Measurements from ENCODE around the gene MALRD1. TPM values are rescaled to one million over a fixed set of nuclear protein-coding genes. Genes with fewer than 3 reads are reported as not detected.
A peak's percentile ranks its signal among the peaks of the same experiment; 100 is the strongest.

MALRD1 gene
- total RNA-seq, 6 experiments from 2014 or later: 0.29 to 0.49 (median 0.34) TPM; not detected in 2

DNA sequence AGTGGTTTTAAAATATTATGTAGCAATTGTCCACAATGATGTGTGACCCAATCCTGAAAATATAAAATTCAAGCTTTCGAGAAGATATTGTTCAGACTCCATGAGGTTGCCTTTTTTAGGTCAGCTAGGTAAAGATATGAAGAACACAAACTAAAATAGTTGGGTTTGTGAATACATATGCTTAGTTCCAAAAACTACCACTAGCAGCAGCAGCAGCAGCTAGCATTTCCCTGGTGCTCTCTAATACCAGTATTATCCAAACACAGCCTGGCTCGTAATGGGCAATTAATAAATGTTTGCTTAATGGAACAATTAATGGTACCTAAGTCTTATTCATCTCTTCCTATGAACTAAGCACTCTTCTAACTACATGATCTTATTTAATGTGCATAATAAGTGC, 362.5 kb downstream of the MALRD1 start:
- 45% methylated on average over 2 of the region's 2 CpGs for WGBS (ENCODE audit: insufficient coverage, low coverage, low lambda C conversion rate, missing lambda C conversion rate)
- peaks cover 0 to 4% (median 0%) of the 10 kb centered on the region in 4 donors for H3K4me1 ChIP-seq
- no peak overlapping the region for H3K4me3 ChIP-seq
- intact Hi-C loops (cut with DNase I): no loop called here
- H3K9me3 ChIP-seq: no peaks in the 10 kb centered on the region
- no peak overlapping the region for H3K27ac ChIP-seq
- ATAC-seq: no peak
- TF ChIP-seq POLR2A (IDR thresholded peaks at IDR 0.05): no peak
- no peak for TF ChIP-seq CTCF (IDR thresholded peaks at IDR 0.05)
- DNase-seq: no peak
- H3K27me3 ChIP-seq: no peaks in the 10 kb centered on the region
- H3K36me3 ChIP-seq: no peaks in the 10 kb centered on the region

GRCh38 chr10:19412531-19412930, 363.9 kb downstream of the MALRD1 start:
- intact Hi-C loops (cut with DNase I): no loop called here
- ATAC-seq: peak; percentile 58 to 67 (median 60)
- no peak for DNase-seq

GRCh38 chr10:19416164-19416563, 367.6 kb downstream of the MALRD1 start:
- intact Hi-C loops (cut with DNase I): no loop called here
- WGBS (ENCODE audit: insufficient coverage, low coverage, low lambda C conversion rate, missing lambda C conversion rate): 0% methylated on average over 1 of the region's 1 CpG
- peak in 1 of 4 donors; percentile 34 for ATAC-seq

More at GRCh38 chr10:19412531-19412930, 363.9 kb downstream of the MALRD1 start:
- Histone ChIP-seq H3K27me3 (no peaks in the 10 kb centered on the region), H3K4me1 (peaks cover 0 to 4% (median 0%) of the 10 kb centered on the region in 4 donors), H3K27ac (no peak overlapping the region), H3K4me3 (no peak overlapping the region), H3K9me3 (no peaks in the 10 kb centered on the region), H3K36me3 (no peaks in the 10 kb centered on the region)
- TF ChIP-seq POLR2A (IDR thresholded peaks at IDR 0.05) (no peak), CTCF (IDR thresholded peaks at IDR 0.05) (peak; percentile 45 to 50 (median 47))

GRCh38 chr10:19417740-19418139, 369.1 kb downstream of the MALRD1 start:
- intact Hi-C loops (cut with DNase I): no loop called here
- Histone ChIP-seq H3K4me1 (peaks cover 0 to 4% (median 0%) of the 10 kb centered on the region in 4 donors), H3K27ac (no peak overlapping the region), H3K4me3 (no peak overlapping the region), H3K9me3 (no peaks in the 10 kb centered on the region), H3K36me3 (no peaks in the 10 kb centered on the region), H3K27me3 (no peaks in the 10 kb centered on the region)
- no peak for TF ChIP-seq POLR2A (IDR thresholded peaks at IDR 0.05)
- TF ChIP-seq CTCF (IDR thresholded peaks at IDR 0.05): no peak
- DNase-seq: no peak
- ATAC-seq: no peak
- WGBS (ENCODE audit: insufficient coverage, low coverage, low lambda C conversion rate, missing lambda C conversion rate): 83% methylated on average over 4 of the region's 4 CpGs

More at GRCh38 chr10:19416164-19416563, 367.6 kb downstream of the MALRD1 start:
- no peaks in the 10 kb centered on the region for H3K27me3 ChIP-seq
- no peaks in the 10 kb centered on the region for H3K9me3 ChIP-seq
- H3K4me1 ChIP-seq: peaks cover 0 to 4% (median 0%) of the 10 kb centered on the region in 4 donors
- DNase-seq: no peak
- H3K4me3 ChIP-seq: no peak overlapping the region
- H3K36me3 ChIP-seq: no peaks in the 10 kb centered on the region
- no peak for TF ChIP-seq CTCF (IDR thresholded peaks at IDR 0.05)
- TF ChIP-seq POLR2A (IDR thresholded peaks at IDR 0.05): no peak
- no peak overlapping the region for H3K27ac ChIP-seq

GRCh38 chr10:19421674-19422073, 373.1 kb downstream of the MALRD1 start:
- WGBS (ENCODE audit: insufficient coverage, low coverage, low lambda C conversion rate, missing lambda C conversion rate): 50% methylated on average over 1 of the region's 1 CpG
- ATAC-seq: no peak

More at GRCh38 chr10:19421674-19422073, 373.1 kb downstream of the MALRD1 start:
- DNase-seq: no peak
- Histone ChIP-seq H3K4me3 (no peak overlapping the region), H3K27me3 (no peaks in the 10 kb centered on the region), H3K27ac (no peak overlapping the region), H3K4me1 (no peaks in the 10 kb centered on the region), H3K36me3 (no peaks in the 10 kb centered on the region), H3K9me3 (no peaks in the 10 kb centered on the region)
- TF ChIP-seq CTCF (IDR thresholded peaks at IDR 0.05) (no peak), POLR2A (IDR thresholded peaks at IDR 0.05) (no peak)
- intact Hi-C loops (cut with DNase I): no loop called here

All from right lobe of liver (tissue), 6 donors.